H9 (cell line): ENCODE results near the gene WWC2. TPM values are rescaled to one million over a fixed set of nuclear protein-coding genes. Genes with fewer than 3 reads are reported as not detected.
A peak's percentile ranks its signal among the peaks of the same experiment; 100 is the strongest.

Experiments used
- DNase-seq: peaks from one replicate; pipeline ENCODE4 v3.0.0-alpha.2; 2017
- H2AFZ ChIP-seq: one replicate; pipeline ENCODE4 v1.6.1; 2013; ENCODE audit warnings: mild to moderate bottlenecking, low read length, control low read depth, moderate library complexity
- H2AK5ac ChIP-seq: 2 replicates; pipeline ENCODE4 v1.6.1; 2013; ENCODE audit warnings: low read length, control low read depth, mixed read lengths; ENCODE audit not compliant: insufficient read length
- H2BK120ac ChIP-seq: one replicate; pipeline ENCODE4 v1.6.1; 2013; ENCODE audit warnings: low read depth, mild to moderate bottlenecking, low read length, control low read depth, inconsistent platforms; ENCODE audit not compliant: poor library complexity, severe bottlenecking
- H2BK12ac ChIP-seq: 2 replicates; pipeline ENCODE4 v1.6.1; 2013; ENCODE audit warnings: low read length, control low read depth, mixed read lengths, low read depth; ENCODE audit not compliant: insufficient read length
- H2BK15ac ChIP-seq: 2 replicates; pipeline ENCODE4 v1.6.1; 2013; ENCODE audit warnings: low read depth, low read length, control low read depth
- H2BK20ac ChIP-seq: one replicate; pipeline ENCODE4 v1.6.1; 2013; ENCODE audit warnings: low read depth, mild to moderate bottlenecking, low read length, control low read depth, inconsistent platforms; ENCODE audit not compliant: poor library complexity, severe bottlenecking
- H2BK5ac ChIP-seq: 2 replicates; pipeline ENCODE4 v1.6.1; 2013; ENCODE audit warnings: low read length, control low read depth, mixed read lengths; ENCODE audit not compliant: insufficient read length
- H3K14ac ChIP-seq: 2 replicates; pipeline ENCODE4 v1.6.1; 2013; ENCODE audit warnings: low read length, control low read depth; ENCODE audit not compliant: insufficient read depth
- H3K18ac ChIP-seq: 2 replicates; pipeline ENCODE4 v1.6.1; 2013; ENCODE audit warnings: low read depth, mild to moderate bottlenecking, mixed read lengths, low read length, control low read depth; ENCODE audit not compliant: insufficient read length
- H3K23ac ChIP-seq: 2 replicates; pipeline ENCODE4 v1.6.1; 2013; ENCODE audit warnings: low read length, control low read depth, mixed read lengths, low read depth; ENCODE audit not compliant: insufficient read length
- H3K23me2 ChIP-seq: 2 replicates; pipeline ENCODE4 v1.6.1; 2013; ENCODE audit warnings: low read depth, mild to moderate bottlenecking, mixed read lengths, low read length, control low read depth; ENCODE audit not compliant: insufficient read length, poor library complexity, severe bottlenecking
- H3K27ac ChIP-seq: 2 replicates; pipeline ENCODE4 v1.5.1; 2013; ENCODE audit warnings: low read length, control low read depth, mixed read lengths, low read depth; ENCODE audit not compliant: insufficient read length
- H3K27me3 ChIP-seq: 2 replicates; pipeline ENCODE4 v1.6.1; 2013; ENCODE audit warnings: low read length, control low read depth, inconsistent platforms; ENCODE audit not compliant: insufficient read depth
- H3K4ac ChIP-seq: 2 replicates; pipeline ENCODE4 v1.6.1; 2013; ENCODE audit warnings: low read depth, mild to moderate bottlenecking, control low read depth, inconsistent platforms, low read length, moderate library complexity
- H3K4me1 ChIP-seq: 2 replicates; pipeline ENCODE4 v1.6.1; 2013; ENCODE audit warnings: low read length, control low read depth, inconsistent platforms; ENCODE audit not compliant: insufficient read depth
- H3K4me2 ChIP-seq: 2 replicates; pipeline ENCODE4 v1.6.1; 2013; ENCODE audit warnings: low read length, control low read depth, mixed read lengths; ENCODE audit not compliant: insufficient read length, insufficient read depth
- H3K56ac ChIP-seq: 2 replicates; pipeline ENCODE4 v1.6.1; 2013; ENCODE audit warnings: low read depth, mild to moderate bottlenecking, mixed read lengths, low read length, control low read depth; ENCODE audit not compliant: insufficient read length
- H3K79me1 ChIP-seq: 2 replicates; pipeline ENCODE4 v1.6.1; 2013; ENCODE audit warnings: low read depth, mild to moderate bottlenecking, moderate library complexity, low read length, control low read depth, inconsistent platforms; ENCODE audit not compliant: insufficient read depth, poor library complexity, severe bottlenecking
- H3K79me2 ChIP-seq: 2 replicates; pipeline ENCODE4 v1.6.1; 2013; ENCODE audit warnings: low read length, control low read depth, inconsistent platforms; ENCODE audit not compliant: insufficient read depth
- H3K9ac ChIP-seq: 2 replicates; pipeline ENCODE4 v1.6.1; 2013; ENCODE audit warnings: low read length, control low read depth, mixed read lengths; ENCODE audit not compliant: insufficient read length; ENCODE audit errors: extremely low read depth
- H3K9me3 ChIP-seq: one replicate; pipeline ENCODE4 v1.6.1; 2013; ENCODE audit warnings: low read depth, low read length, inconsistent platforms; ENCODE audit not compliant: control insufficient read depth
- H3T11ph ChIP-seq: one replicate; pipeline ENCODE4 v1.6.1; 2013; ENCODE audit warnings: mild to moderate bottlenecking, low read length, control low read depth, inconsistent platforms
- H4K20me1 ChIP-seq: one replicate; pipeline ENCODE4 v1.6.1; 2013; ENCODE audit not compliant: control insufficient read depth, insufficient read length, insufficient read depth
- H4K5ac ChIP-seq: 2 replicates; pipeline ENCODE4 v1.6.1; 2013; ENCODE audit warnings: low read depth, mild to moderate bottlenecking, mixed read lengths, low read length, control low read depth; ENCODE audit not compliant: insufficient read length
- H4K8ac ChIP-seq: replicated peaks from 2 replicates; pipeline ENCODE4 v1.6.1; 2013; ENCODE audit warnings: low read length, control low read depth, mixed read lengths, low read depth; ENCODE audit not compliant: insufficient read length
- H4K91ac ChIP-seq: 2 replicates; pipeline ENCODE4 v1.6.1; 2013; ENCODE audit warnings: low read depth, mild to moderate bottlenecking, moderate library complexity, mixed read lengths, low read length, control low read depth; ENCODE audit not compliant: insufficient read length
- H3K27ac Mint-ChIP-seq, 3 experiments: 2 replicates in 2 of 3; 3 replicates in 1 of 3; pipeline ENCODE4 v1.8.0; 2020 to 2021; ENCODE audit warnings: mixed read lengths in 3 of 3, mild to moderate bottlenecking in 1 of 3, moderate library complexity in 1 of 3
- H3K27me3 Mint-ChIP-seq: 2 replicates; pipeline ENCODE4 v1.8.0; 2021; ENCODE audit warnings: low read depth, mild to moderate bottlenecking, moderate library complexity, mixed read lengths
- H3K36me3 Mint-ChIP-seq, 3 experiments: 2 replicates in 2 of 3; 3 replicates in 1 of 3; pipeline ENCODE4 v1.8.0; 2020 to 2021; ENCODE audit warnings: low read depth in 3 of 3, mixed read lengths in 3 of 3; ENCODE audit not compliant: insufficient read depth in 1 of 3
- H3K4me1 Mint-ChIP-seq, 2 experiments: 2 replicates each; pipeline ENCODE4 v1.8.0; 2020; ENCODE audit warnings: mixed read lengths in 2 of 2
- H3K4me3 Mint-ChIP-seq, 2 experiments: 2 replicates in 1 of 2; 3 replicates in 1 of 2; pipeline ENCODE4 v1.8.0; 2020 to 2021; ENCODE audit warnings: mild to moderate bottlenecking in 2 of 2, mixed read lengths in 2 of 2, moderate library complexity in 1 of 2
- H3K9me3 Mint-ChIP-seq, 2 experiments: 2 replicates in 1 of 2; 3 replicates in 1 of 2; pipeline ENCODE4 v1.8.0; 2020; ENCODE audit warnings: mild to moderate bottlenecking in 2 of 2, mixed read lengths in 2 of 2, moderate library complexity in 1 of 2
- CTCF ChIP-seq: fragments of 200-600 bp; sonication (generic); conservative IDR thresholded peaks from 3 replicates; pipeline ENCODE4 v1.8.0; 2021; ENCODE audit warnings: antibody characterized with exemption, mild to moderate bottlenecking
- total RNA-seq: library from RNA; stranded (reverse); gene quantifications from 2 replicates; pipeline ENCODE4 v1.2.1, GENCODE V29; 2021

WWC2 gene
- total RNA-seq, 1 experiment from 2014 or later, result 106 TPM

GRCh38 chr4:183110244-183110643, 11.2 kb downstream of the WWC2 start:
- Histone ChIP-seq H3K4ac (no peak overlapping the region), H3K23me2 (no peaks in the 10 kb centered on the region), H2BK15ac (no peak overlapping the region), H3K27ac (no peak overlapping the region), H3K56ac (no peak overlapping the region), H2BK5ac (no peak overlapping the region), H2BK12ac (no peak overlapping the region), H3K79me2 (peaks cover 63% of the 10 kb centered on the region; the same call in 1 of the 2 replicates), H3K14ac (no peak overlapping the region), H4K5ac (no peak overlapping the region), H3K9ac (no peak overlapping the region), H3T11ph (no peak overlapping the region), H2BK20ac (no peak overlapping the region), H2AK5ac (no peak overlapping the region), H3K4me1 (peaks cover 12% of the 10 kb centered on the region; the same call in 1 of the 2 replicates), H3K9me3 (no peaks in the 10 kb centered on the region), H2AFZ (no peak overlapping the region), H3K4me2 (no peak overlapping the region), H3K27me3 (no peaks in the 10 kb centered on the region), H4K20me1 (no peaks in the 10 kb centered on the region), H3K23ac (no peak overlapping the region), H3K79me1 (no peaks in the 10 kb centered on the region), H4K91ac (no peak overlapping the region), H2BK120ac (no peak overlapping the region), H3K18ac (no peak overlapping the region), H4K8ac (no peak overlapping the region)
- no peaks in the 10 kb centered on the region for H3K9me3 Mint-ChIP-seq
- no peaks in the 10 kb centered on the region; a peak in 1 of 7 replicates for H3K36me3 Mint-ChIP-seq
- H3K27me3 Mint-ChIP-seq, result no peaks in the 10 kb centered on the region; the same call in 1 of the 2 replicates
- TF ChIP-seq CTCF, result no peak
- DNase-seq, result no peak
- H3K4me1 Mint-ChIP-seq, result peaks cover 70 to 76% of the 10 kb centered on the region in 2 experiments
- no peak overlapping the region for H3K4me3 Mint-ChIP-seq
- peak overlapping the region in 1 of 3 experiments; percentile 89; a peak in 1 of 7 replicates for H3K27ac Mint-ChIP-seq
